ENCODE results near the gene FAM168A.

DNA sequence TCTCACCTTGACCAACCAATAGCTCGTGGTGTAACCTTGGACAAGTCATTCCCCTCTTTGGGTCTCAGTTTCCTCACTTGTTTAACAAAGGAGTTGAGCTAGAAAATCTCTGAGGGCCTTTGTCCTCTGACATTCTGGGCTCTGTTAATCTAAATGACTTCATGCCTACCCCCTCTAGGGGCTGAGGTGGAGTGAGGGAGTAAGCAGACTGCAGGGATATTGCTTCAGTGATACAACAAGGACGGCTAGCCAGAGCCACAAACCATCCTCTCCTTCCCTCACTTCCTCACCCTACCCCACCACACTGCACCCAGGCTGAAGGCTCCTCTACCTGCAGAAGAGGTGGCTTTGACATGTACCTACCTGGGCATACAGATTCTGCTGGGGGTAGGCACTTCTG, 186.9 kb downstream of the FAM168A start:
- TF ChIP-seq, protein P1, sequence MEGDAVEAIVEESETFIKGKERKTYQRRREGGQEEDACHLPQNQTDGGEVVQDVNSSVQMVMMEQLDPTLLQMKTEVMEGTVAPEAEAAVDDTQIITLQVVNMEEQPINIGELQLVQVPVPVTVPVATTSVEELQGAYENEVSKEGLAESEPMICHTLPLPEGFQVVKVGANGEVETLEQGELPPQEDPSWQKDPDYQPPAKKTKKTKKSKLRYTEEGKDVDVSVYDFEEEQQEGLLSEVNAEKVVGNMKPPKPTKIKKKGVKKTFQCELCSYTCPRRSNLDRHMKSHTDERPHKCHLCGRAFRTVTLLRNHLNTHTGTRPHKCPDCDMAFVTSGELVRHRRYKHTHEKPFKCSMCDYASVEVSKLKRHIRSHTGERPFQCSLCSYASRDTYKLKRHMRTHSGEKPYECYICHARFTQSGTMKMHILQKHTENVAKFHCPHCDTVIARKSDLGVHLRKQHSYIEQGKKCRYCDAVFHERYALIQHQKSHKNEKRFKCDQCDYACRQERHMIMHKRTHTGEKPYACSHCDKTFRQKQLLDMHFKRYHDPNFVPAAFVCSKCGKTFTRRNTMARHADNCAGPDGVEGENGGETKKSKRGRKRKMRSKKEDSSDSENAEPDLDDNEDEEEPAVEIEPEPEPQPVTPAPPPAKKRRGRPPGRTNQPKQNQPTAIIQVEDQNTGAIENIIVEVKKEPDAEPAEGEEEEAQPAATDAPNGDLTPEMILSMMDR (IDR thresholded peaks at IDR 0.05; ENCODE audit: insufficient read depth, low read length): no peak
- TF ChIP-seq POLR2AphosphoS5 (IDR thresholded peaks at IDR 0.05; ENCODE audit: low read depth) (no peak), REST (IDR thresholded peaks at IDR 0.05; ENCODE audit: insufficient replicate concordance, low read depth) (no peak)

All from HL-60 (cell line).